IPS DF 6.9 (cell line): Measurements from ENCODE around the gene SS18L1.
A peak's percentile ranks its signal among the peaks of the same experiment; 100 is the strongest.

Experiments used
- DNase-seq: peaks from one replicate; pipeline ENCODE4 v3.0.0-alpha.2; 2013; ENCODE audit warnings: low read depth, low spot score
- H3K27ac ChIP-seq: one replicate; pipeline ENCODE4 v1.5.1; 2013; ENCODE audit warnings: low read length, control low read depth
- H3K27me3 ChIP-seq: 2 replicates; pipeline ENCODE4 v1.6.1; 2013; ENCODE audit warnings: mild to moderate bottlenecking, low read length; ENCODE audit not compliant: control insufficient read depth, insufficient read depth
- H3K36me3 ChIP-seq: 2 replicates; pipeline ENCODE4 v1.6.1; 2013; ENCODE audit warnings: low read length; ENCODE audit not compliant: control insufficient read depth, insufficient read depth
- H3K4me1 ChIP-seq: 2 replicates; pipeline ENCODE4 v1.6.1; 2013; ENCODE audit warnings: low read length; ENCODE audit not compliant: control insufficient read depth, insufficient read depth
- H3K4me3 ChIP-seq: 2 replicates; pipeline ENCODE4 v1.5.1; 2013; ENCODE audit warnings: mild to moderate bottlenecking, low read length
- H3K9me3 ChIP-seq: 2 replicates; pipeline ENCODE4 v1.6.1; 2013; ENCODE audit warnings: low read length, inconsistent platforms; ENCODE audit not compliant: control insufficient read depth, insufficient read depth
- WGBS: extraction: QIAGEN DNeasy Blood & Tissue Kit; methylation state at CpG from one replicate; pipeline ENCODE4 v1.1.7; 2013; ENCODE audit warnings: mixed read lengths, missing lambda C conversion rate; ENCODE audit not compliant: insufficient read length, insufficient coverage; 5-methylcytosine and 5-hydroxymethylcytosine counted together

SS18L1 gene

GRCh38 chr20:62120990-62121775 is 22.4 kb upstream of the SS18L1 start:
- no peak overlapping the region for H3K27ac ChIP-seq
- DNase-seq, result no peak
- WGBS, result no CpG with 5 or more reads among the region's 45 CpGs
- no peaks in the 10 kb centered on the region for H3K27me3 ChIP-seq
- no peaks in the 10 kb centered on the region for H3K4me1 ChIP-seq
- peaks cover 10% of the 10 kb centered on the region for H3K36me3 ChIP-seq
- H3K9me3 ChIP-seq, result no peaks in the 10 kb centered on the region
- H3K4me3 ChIP-seq, result peak overlapping the region; percentile 57; the same call in 1 of the 2 replicates

- H3K36me3 ChIP-seq, result peaks cover 12% of the 10 kb centered on the region
- no peaks in the 10 kb centered on the region for H3K9me3 ChIP-seq
- peak; percentile 70 for DNase-seq
- H3K27ac ChIP-seq, result no peak within 1 kb of the TSS
- H3K4me1 ChIP-seq, result no peaks in the 10 kb centered on the region
- WGBS, result no CpG with 5 or more reads among the region's 124 CpGs
- H3K27me3 ChIP-seq, result no peaks in the 10 kb centered on the region
- H3K4me3 ChIP-seq, result peak within 1 kb of the TSS; percentile 91
Observed at GRCh38 chr20:62121776-62122653, 21.6 kb upstream of the SS18L1 start, which contains the start of gene LSM14B. LSM14B (plus strand) TSS chr20:62122475; CDS start chr20:62122667, 192 bp downstream.

GRCh38 chr20:62122654-62123449 is 20.7 kb upstream of the SS18L1 start:
- Histone ChIP-seq H3K27me3 (no peaks in the 10 kb centered on the region), H3K36me3 (peaks cover 21% of the 10 kb centered on the region), H3K4me3 (peak overlapping the region; percentile 91), H3K4me1 (no peaks in the 10 kb centered on the region), H3K9me3 (no peaks in the 10 kb centered on the region), H3K27ac (no peak overlapping the region)
- no CpG with 5 or more reads among the region's 77 CpGs for WGBS
- DNase-seq, result no peak

GRCh38 chr20:62123450-62124118 is 20.0 kb upstream of the SS18L1 start:
- H3K36me3 ChIP-seq, result peaks cover 25% of the 10 kb centered on the region
- DNase-seq, result no peak
- WGBS, result no CpG with 5 or more reads among the region's 19 CpGs
- no peaks in the 10 kb centered on the region for H3K27me3 ChIP-seq
- no peaks in the 10 kb centered on the region for H3K4me1 ChIP-seq
- H3K4me3 ChIP-seq, result peak overlapping the region; percentile 91; the same call in 1 of the 2 replicates
- H3K9me3 ChIP-seq, result no peaks in the 10 kb centered on the region
- H3K27ac ChIP-seq, result no peak overlapping the region

GRCh38 chr20:62126141-62126540 is 17.4 kb upstream of the SS18L1 start:
- Histone ChIP-seq H3K36me3 (peaks cover 39% of the 10 kb centered on the region), H3K4me1 (no peaks in the 10 kb centered on the region), H3K4me3 (no peak overlapping the region), H3K27ac (no peak overlapping the region), H3K9me3 (no peaks in the 10 kb centered on the region), H3K27me3 (no peaks in the 10 kb centered on the region)
- DNase-seq, result no peak
- no CpG with 5 or more reads among the region's 20 CpGs for WGBS

GRCh38 chr20:62127799-62128198 is 15.8 kb upstream of the SS18L1 start:
- Histone ChIP-seq H3K9me3 (no peaks in the 10 kb centered on the region), H3K36me3 (peaks cover 55% of the 10 kb centered on the region), H3K27ac (no peak overlapping the region), H3K4me3 (no peak overlapping the region), H3K27me3 (no peaks in the 10 kb centered on the region), H3K4me1 (no peaks in the 10 kb centered on the region)
- DNase-seq, result no peak
- no CpG with 5 or more reads among the region's 6 CpGs for WGBS

- Histone ChIP-seq H3K4me1 (no peaks in the 10 kb centered on the region), H3K36me3 (peaks cover 61% of the 10 kb centered on the region), H3K4me3 (no peak overlapping the region), H3K9me3 (no peaks in the 10 kb centered on the region), H3K27ac (no peak overlapping the region), H3K27me3 (no peaks in the 10 kb centered on the region)
- DNase-seq, result no peak
- WGBS, result no CpG with 5 or more reads among the region's 6 CpGs
Observed at GRCh38 chr20:62128502-62128901, 15.1 kb upstream of the SS18L1 start.

- Histone ChIP-seq H3K9me3 (no peaks in the 10 kb centered on the region), H3K4me1 (no peaks in the 10 kb centered on the region), H3K4me3 (no peak overlapping the region), H3K27ac (no peak overlapping the region), H3K27me3 (no peaks in the 10 kb centered on the region), H3K36me3 (peaks cover 73% of the 10 kb centered on the region)
- DNase-seq, result no peak
- WGBS, result no CpG with 5 or more reads among the region's 20 CpGs
Observed at GRCh38 chr20:62129731-62130531, 13.6 kb upstream of the SS18L1 start.

- no peak for DNase-seq
- WGBS, result no CpG with 5 or more reads among the region's 25 CpGs
- no peak overlapping the region for H3K4me3 ChIP-seq
- no peaks in the 10 kb centered on the region for H3K4me1 ChIP-seq
- no peaks in the 10 kb centered on the region for H3K9me3 ChIP-seq
- H3K36me3 ChIP-seq, result peaks cover 70% of the 10 kb centered on the region
- H3K27me3 ChIP-seq, result no peaks in the 10 kb centered on the region
- H3K27ac ChIP-seq, result no peak overlapping the region
Observed at GRCh38 chr20:62131560-62132320, 11.8 kb upstream of the SS18L1 start.
